Activated T-cell treated with anti-CD3 and anti-CD28 coated beads for 48 hours (primary cell): ENCODE measurements around the gene GABRB1.
"Not testable (repeated sequence)": the region's sequence is repeated elsewhere in the genome, so short reads cannot be mapped to it uniquely, and the experiment has no call there.

ENCODE experiments used
- DNase-seq: peaks from one replicate; pipeline ENCODE4 v3.0.0-alpha.2; 2020; ENCODE audit warnings: low read depth

GABRB1 gene

GRCh38 chr4:47309165-47309564 is 277.8 kb downstream of the GABRB1 start:
- DNase-seq: no peak

GRCh38 chr4:47312170-47312569 is 280.8 kb downstream of the GABRB1 start:
- DNase-seq: no peak

GRCh38 chr4:47313384-47313783 is 282.0 kb downstream of the GABRB1 start:
- DNase-seq: no peak

- no peak for DNase-seq
Observed at GRCh38 chr4:47315346-47315745, 284.0 kb downstream of the GABRB1 start.

GRCh38 chr4:47326025-47326424 is 294.7 kb downstream of the GABRB1 start:
- DNase-seq: no peak

GRCh38 chr4:47330866-47331265 is 299.5 kb downstream of the GABRB1 start:
- no peak for DNase-seq

GRCh38 chr4:47334652-47335051 is 303.3 kb downstream of the GABRB1 start:
- DNase-seq: no peak

GRCh38 chr4:47337893-47338292 is 306.5 kb downstream of the GABRB1 start:
- no peak for DNase-seq

- DNase-seq: no peak
Observed at GRCh38 chr4:47340914-47341313, 309.5 kb downstream of the GABRB1 start.

GRCh38 chr4:47342796-47343195 is 311.4 kb downstream of the GABRB1 start:
- no peak for DNase-seq

GRCh38 chr4:47349326-47349725 is 318.0 kb downstream of the GABRB1 start:
- DNase-seq: no peak

GRCh38 chr4:47355568-47355967 is 324.2 kb downstream of the GABRB1 start:
- DNase-seq: no peak

GRCh38 chr4:47359891-47360290 is 328.5 kb downstream of the GABRB1 start:
- DNase-seq: no peak

GRCh38 chr4:47367761-47368160 is 336.4 kb downstream of the GABRB1 start:
- DNase-seq: no peak

- no peak for DNase-seq
Observed at GRCh38 chr4:47368211-47368610, 336.8 kb downstream of the GABRB1 start.

GRCh38 chr4:47372561-47372960 is 341.2 kb downstream of the GABRB1 start:
- DNase-seq: no peak

GRCh38 chr4:47373174-47373573 is 341.8 kb downstream of the GABRB1 start:
- DNase-seq: no peak

GRCh38 chr4:47373709-47374108 is 342.3 kb downstream of the GABRB1 start:
- DNase-seq: no peak

- DNase-seq: no peak
Observed at GRCh38 chr4:47374477-47374876, 343.1 kb downstream of the GABRB1 start.

GRCh38 chr4:47378021-47378530 is 346.7 kb downstream of the GABRB1 start:
- not testable (repeated sequence) for DNase-seq

- no peak for DNase-seq
Observed at GRCh38 chr4:47381172-47381571, 349.8 kb downstream of the GABRB1 start.

GRCh38 chr4:47382846-47383360 is 351.5 kb downstream of the GABRB1 start:
- no peak for DNase-seq

- no peak for DNase-seq
Observed at GRCh38 chr4:47383829-47384427, 352.6 kb downstream of the GABRB1 start.

GRCh38 chr4:47386146-47386545 is 354.8 kb downstream of the GABRB1 start:
- DNase-seq: no peak
